A673 (cell line): ENCODE measurements around the gene METTL23. TPM values are rescaled to one million over a fixed set of nuclear protein-coding genes. Genes with fewer than 3 reads are reported as not detected.
"Not testable (repeated sequence)": the region's sequence is repeated elsewhere in the genome, so short reads cannot be mapped to it uniquely, and the experiment has no call there.

Experiments
- BruUV-seq: library from RNA; stranded (reverse); fragments of 400-500 nt; replicated peaks from 2 replicates; lab custom pipeline; 2021; lab: Mats Ljungman, UMichigan
- CTCF ChIA-PET: fragments of 300-600 bp; sonication (Branson Sonifier 250); formaldehyde crosslinking; loops from one replicate; lab custom pipeline; 2022; ENCODE audit warnings: antibody characterized with exemption; lab: Charles Lee
- POLR2A ChIA-PET: fragments of 300-600 bp; sonication (Branson Sonifier 250); formaldehyde crosslinking; loops from one replicate; lab custom pipeline; 2022; ENCODE audit warnings: antibody characterized with exemption; ENCODE audit not compliant: low non-redundant PET; lab: Charles Lee
- DNase-seq: peaks from one replicate; pipeline ENCODE4 v3.0.0-alpha.2; 2015; ENCODE audit warnings: low spot score
- H3K27ac ChIP-seq: fragments of 200-600 bp; sonication (generic); 2 replicates; pipeline ENCODE4 v1.5.1; 2016; ENCODE audit warnings: mixed run types, low read depth, mild to moderate bottlenecking, mixed read lengths, antibody characterized with exemption, low read length; ENCODE audit not compliant: poor library complexity, severe bottlenecking
- H3K27me3 ChIP-seq: fragments of 200-600 bp; sonication (generic); replicated peaks from 2 replicates; pipeline ENCODE4 v1.6.1; 2017; ENCODE audit warnings: mixed run types, low read depth, mild to moderate bottlenecking, mixed read lengths, antibody characterized with exemption, low read length; ENCODE audit not compliant: insufficient read depth, poor library complexity
- H3K36me3 ChIP-seq: fragments of 200-600 bp; sonication (generic); 2 replicates; pipeline ENCODE4 v1.6.1; 2016; ENCODE audit warnings: mixed run types, mild to moderate bottlenecking, mixed read lengths, antibody characterized with exemption, low read length; ENCODE audit not compliant: insufficient read depth, poor library complexity, severe bottlenecking
- H3K4me1 ChIP-seq: fragments of 200-600 bp; sonication (generic); 2 replicates; pipeline ENCODE4 v1.6.1; 2017; ENCODE audit warnings: mixed run types, mild to moderate bottlenecking, mixed read lengths, antibody characterized with exemption, low read length; ENCODE audit not compliant: insufficient read depth, poor library complexity, severe bottlenecking
- H3K4me3 ChIP-seq: fragments of 200-600 bp; sonication (generic); 2 replicates; pipeline ENCODE4 v1.5.1; 2016; ENCODE audit warnings: low read depth, mixed run types, mild to moderate bottlenecking, mixed read lengths, low read length; ENCODE audit not compliant: poor library complexity, severe bottlenecking
- H3K9me3 ChIP-seq: fragments of 200-600 bp; sonication (generic); 2 replicates; pipeline ENCODE4 v1.6.1; 2016; ENCODE audit warnings: mixed run types, low read depth, mild to moderate bottlenecking, mixed read lengths, antibody characterized with exemption, low read length; ENCODE audit not compliant: poor library complexity, severe bottlenecking
- CTCF ChIP-seq: fragments of 300-800, 200-600 bp; sonication (generic); conservative IDR thresholded peaks from 2 replicates; pipeline ENCODE4 v1.5.1; 2017; ENCODE audit warnings: low read depth, mild to moderate bottlenecking, antibody characterized with exemption, low read length, moderate library complexity, mixed read lengths
- intact Hi-C: fragments of 100-400 bp; cut with micrococcal nuclease; formaldehyde crosslinking; loops from one replicate; pipeline ENCODE4 v1.10.0; 2022; ENCODE audit not compliant: unreplicated experiment
- total RNA-seq: library from RNA; stranded (reverse); gene quantifications from 2 replicates; pipeline ENCODE4 v1.2.3, GENCODE V29; 2021

Gene METTL23
- total RNA-seq, 1 experiment from 2014 or later = 42.4 TPM

- H3K4me3 ChIP-seq = peak overlapping the region; percentile 77
- no peaks in the 10 kb centered on the region for H3K27me3 ChIP-seq
- DNase-seq = no peak
- H3K36me3 ChIP-seq = peaks cover 29% of the 10 kb centered on the region
- peak overlapping the region; percentile 100 for H3K27ac ChIP-seq
- POLR2A ChIA-PET = no interaction called here
- CTCF ChIA-PET = no interaction called here
- H3K9me3 ChIP-seq = no peaks in the 10 kb centered on the region
- BruUV-seq = TSS peak; percentile 59
- intact Hi-C loops = loop anchor here (2.0 kb wide), 1 partner anchor 52 kb away; no protein-coding TSS in a partner anchor
- TF ChIP-seq CTCF = no peak
- H3K4me1 ChIP-seq = peaks cover 15% of the 10 kb centered on the region
Measured at GRCh38 chr17:76738468-76738850, 11.8 kb downstream of the METTL23 start.

- BruUV-seq, H3K27me3 ChIP-seq, H3K9me3 ChIP-seq, DNase-seq: not testable (repeated sequence)
- CTCF ChIA-PET = interaction anchor here (0.6 kb wide), 1 partner anchor 66 kb away, joined by 3 read pairs; no protein-coding TSS in a partner anchor
- POLR2A ChIA-PET = interaction anchor here (0.5 kb wide), 1 partner anchor 1334 kb away, joined by 6 read pairs; the partner anchor contains the start of gene GRB2
- peak overlapping the region; percentile 100 for H3K27ac ChIP-seq
- H3K4me1 ChIP-seq = peaks cover 10% of the 10 kb centered on the region
- peaks cover 28% of the 10 kb centered on the region for H3K36me3 ChIP-seq
- H3K4me3 ChIP-seq = peak overlapping the region; percentile 77
- intact Hi-C loops = loop anchor here (2.0 kb wide), 1 partner anchor 51 kb away; no protein-coding TSS in a partner anchor
Measured at GRCh38 chr17:76739568-76740115, 13.0 kb downstream of the METTL23 start.

- peak overlapping the region; percentile 65 for H3K27ac ChIP-seq
- no TSS peak for BruUV-seq
Measured at GRCh38 chr17:76740329-76741118, 13.9 kb downstream of the METTL23 start.

More at GRCh38 chr17:76740329-76741118, 13.9 kb downstream of the METTL23 start:
- Histone ChIP-seq H3K27me3 (no peaks in the 10 kb centered on the region), H3K4me1 (peaks cover 10% of the 10 kb centered on the region), H3K9me3 (no peaks in the 10 kb centered on the region), H3K36me3 (peaks cover 28% of the 10 kb centered on the region), H3K4me3 (peak overlapping the region; percentile 7)
- intact Hi-C loops = no loop called here
- TF ChIP-seq CTCF = no peak
- POLR2A ChIA-PET = interaction anchor here (0.5 kb wide), 1 partner anchor 1335 kb away, joined by 6 read pairs; the partner anchor contains the start of gene GRB2
- CTCF ChIA-PET = no interaction called here
- DNase-seq = no peak
